EH (cell line): ENCODE results near the gene TJAP1.
"Not testable (repeated sequence)": the region's sequence is repeated elsewhere in the genome, so short reads cannot be mapped to it uniquely, and the experiment has no call there.

Source experiments
- DNase-seq: peaks from one replicate; pipeline ENCODE4 v3.0.0-alpha.2; 2015; ENCODE audit warnings: low read depth

The TJAP1 gene

GRCh38 chr6:43539409-43539808 is 62.0 kb downstream of the TJAP1 start:
- DNase-seq: not testable (repeated sequence)

- no peak for DNase-seq
These were observed 63.1 kb downstream of the TJAP1 start for GRCh38 chr6:43540507-43540906.

GRCh38 chr6:43541774-43542471 is 64.6 kb downstream of the TJAP1 start:
- no peak for DNase-seq

GRCh38 chr6:43544461-43544860 is 67.1 kb downstream of the TJAP1 start:
- no peak for DNase-seq

- DNase-seq: no peak
These were observed 69.9 kb downstream of the TJAP1 start for GRCh38 chr6:43547222-43547621.
